Measurements from ENCODE around the gene MS4A1. TPM values are rescaled to one million over a fixed set of nuclear protein-coding genes. Genes with fewer than 3 reads are reported as not detected.
"Not testable (repeated sequence)": the region's sequence is repeated elsewhere in the genome, so short reads cannot be mapped to it uniquely, and the experiment has no call there.

The MS4A1 gene
- total RNA-seq: not detected
- long read RNA-seq: 0 reads

DNA sequence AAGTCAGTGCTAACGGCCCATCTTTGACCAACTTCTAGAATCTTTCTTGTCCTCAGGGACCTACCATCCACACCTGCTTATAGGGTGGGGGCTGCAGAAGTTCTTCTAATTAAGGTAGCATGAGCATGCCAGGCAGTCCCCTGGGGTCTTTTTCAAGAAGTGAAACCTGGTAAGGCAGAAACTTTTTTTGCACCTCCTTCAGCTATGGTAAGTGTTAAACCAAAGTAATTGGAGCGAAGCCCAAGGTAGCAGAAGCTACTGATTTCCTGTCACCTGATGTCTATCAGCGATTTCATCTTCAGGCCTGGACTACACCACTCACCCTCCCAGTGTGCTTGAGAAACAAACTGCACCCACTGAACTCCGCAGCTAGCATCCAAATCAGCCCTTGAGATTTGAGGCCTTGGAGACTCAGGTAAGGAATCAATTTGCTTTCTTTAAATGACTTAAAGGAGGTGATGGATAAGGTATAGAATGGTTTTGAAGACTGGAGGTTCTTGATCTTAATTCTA is at the start of gene MS4A1:
TSS of gene MS4A1 (plus strand) at position 317 of the 512 bp plus-strand sequence. CDS start 6,528 bp downstream, outside the sequence.
- intact Hi-C loops (cut with micrococcal nuclease): no loop called here
- DNase-seq (no peak), ATAC-seq (no peak)

DNA sequence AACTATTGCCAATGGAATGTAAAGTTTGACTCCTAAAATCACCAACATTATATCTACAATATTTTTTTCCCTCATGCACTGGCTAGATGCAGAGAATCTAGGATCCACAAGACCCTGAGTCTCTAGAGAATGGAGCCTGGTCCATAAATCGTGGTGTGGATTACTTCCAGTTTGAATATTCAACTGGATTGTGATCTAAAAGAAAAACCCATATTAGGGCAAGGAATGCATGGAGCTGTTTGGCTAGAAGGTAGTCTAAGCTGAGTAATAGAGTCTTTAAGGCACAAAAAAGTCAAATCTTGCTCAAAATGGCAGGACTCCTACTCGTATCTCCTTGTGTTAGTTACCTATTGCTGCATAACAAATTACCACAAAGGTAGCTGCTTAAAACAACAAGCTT is 35.6 kb upstream of the MS4A1 start:
- intact Hi-C loops (cut with micrococcal nuclease): no loop called here
- ATAC-seq (no peak), DNase-seq (no peak)

DNA sequence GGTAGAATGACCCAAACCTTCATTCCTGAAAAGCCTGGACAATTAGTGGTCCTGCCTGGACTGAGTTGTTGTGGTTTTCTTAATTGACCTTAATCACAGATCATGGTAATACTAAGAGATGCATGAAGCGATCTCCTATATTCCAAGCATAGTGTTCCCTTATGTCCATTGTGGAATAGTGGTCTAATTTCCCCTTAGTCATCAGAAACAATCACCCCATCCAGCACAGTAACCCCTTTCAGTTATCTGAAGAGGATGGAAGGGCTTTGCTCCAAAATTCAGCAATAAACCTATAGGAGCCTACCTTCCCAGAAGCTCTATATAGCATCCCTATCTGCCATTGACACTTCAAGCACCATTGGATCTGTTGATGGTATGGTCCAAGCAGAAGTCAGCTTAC is 33.0 kb upstream of the MS4A1 start:
- ATAC-seq: no peak
- no peak for DNase-seq
- intact Hi-C loops (cut with micrococcal nuclease): no loop called here

DNA sequence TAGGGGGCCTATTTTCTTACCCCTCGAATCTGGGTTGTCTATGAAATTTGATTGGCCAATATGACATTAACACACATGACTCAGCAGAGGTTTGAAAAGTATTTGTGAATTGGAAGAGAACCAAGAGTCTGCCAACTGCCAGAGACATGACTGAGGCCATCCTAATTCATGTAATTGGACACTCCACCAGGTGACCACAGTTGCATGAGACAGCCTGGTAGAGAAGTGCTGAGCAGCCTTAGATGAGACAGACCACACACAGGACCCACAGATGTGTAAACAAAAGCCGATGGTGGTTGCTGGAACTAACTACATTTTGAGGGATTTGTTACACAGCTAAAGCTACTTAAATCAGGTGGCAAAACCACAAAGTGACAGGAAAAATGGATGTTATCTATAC is 27.1 kb upstream of the MS4A1 start:
- intact Hi-C loops (cut with micrococcal nuclease): no loop called here
- no peak for DNase-seq
- ATAC-seq: no peak

DNA sequence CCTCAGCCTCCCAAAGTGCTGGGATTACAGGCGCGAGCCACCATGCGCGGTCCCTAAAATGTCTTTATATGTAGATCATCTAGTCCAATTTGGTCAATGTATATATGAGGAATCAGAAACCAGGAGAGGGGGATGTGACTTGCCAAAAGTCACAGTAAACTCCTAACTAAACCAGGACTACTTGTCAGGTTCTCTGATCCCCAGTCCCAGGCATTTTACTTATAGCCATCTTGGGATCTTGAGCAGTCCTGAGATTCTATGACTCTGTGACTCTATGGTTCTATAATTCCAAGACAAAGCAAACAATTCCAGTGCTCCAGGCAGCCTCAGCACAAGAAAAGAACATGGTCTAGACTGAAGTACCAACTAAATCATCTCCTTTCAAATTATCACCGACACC is 26.4 kb upstream of the MS4A1 start, which contains the start of gene MS4A5:
TSS of gene MS4A5 (plus strand) at position 301 of the 400 bp plus-strand sequence. CDS start 103 bp downstream, outside the sequence.
- intact Hi-C loops (cut with micrococcal nuclease): no loop called here
- DNase-seq (no peak), ATAC-seq (no peak)

DNA sequence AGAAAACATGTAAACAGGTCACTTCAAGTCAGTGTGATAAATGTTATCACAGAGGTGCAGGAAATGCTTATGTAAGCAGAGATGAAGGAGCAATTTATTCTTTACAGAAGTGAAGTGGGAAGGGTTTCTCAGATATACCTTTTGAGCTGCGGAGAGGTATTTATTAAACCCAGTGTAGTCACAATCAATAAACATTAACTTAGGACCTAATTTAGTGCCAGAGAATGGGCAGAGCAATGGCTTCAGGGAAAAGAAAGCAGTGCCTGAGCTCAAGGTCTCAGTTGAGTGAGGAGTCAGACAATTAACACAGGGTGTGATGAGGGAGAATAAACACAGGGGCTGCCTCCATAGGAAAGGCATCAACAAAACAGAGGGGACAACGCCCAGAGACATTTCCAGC is 24.4 kb upstream of the MS4A1 start:
- no peak for DNase-seq
- ATAC-seq: no peak
- intact Hi-C loops (cut with micrococcal nuclease): no loop called here

DNA sequence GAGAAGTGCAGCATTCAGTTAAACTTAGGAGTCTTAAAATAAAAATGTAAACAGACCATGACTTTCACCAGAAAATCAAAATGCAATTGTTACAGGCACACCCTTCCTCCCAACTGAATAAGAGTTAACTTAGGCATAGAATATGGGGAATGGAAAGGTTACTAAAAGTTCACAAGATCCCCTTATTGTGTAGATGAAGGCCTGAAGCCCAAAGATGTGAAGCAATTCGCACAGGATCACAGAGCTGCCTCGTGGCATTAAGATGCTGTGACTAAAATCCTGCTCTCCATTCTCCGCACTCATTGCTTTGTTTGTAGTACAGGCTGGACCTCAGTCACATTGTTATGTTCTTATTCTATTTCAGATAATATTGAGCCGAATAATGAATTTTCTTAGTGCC is 22.2 kb upstream of the MS4A1 start:
- intact Hi-C loops (cut with micrococcal nuclease): no loop called here
- no peak for DNase-seq
- ATAC-seq: no peak

DNA sequence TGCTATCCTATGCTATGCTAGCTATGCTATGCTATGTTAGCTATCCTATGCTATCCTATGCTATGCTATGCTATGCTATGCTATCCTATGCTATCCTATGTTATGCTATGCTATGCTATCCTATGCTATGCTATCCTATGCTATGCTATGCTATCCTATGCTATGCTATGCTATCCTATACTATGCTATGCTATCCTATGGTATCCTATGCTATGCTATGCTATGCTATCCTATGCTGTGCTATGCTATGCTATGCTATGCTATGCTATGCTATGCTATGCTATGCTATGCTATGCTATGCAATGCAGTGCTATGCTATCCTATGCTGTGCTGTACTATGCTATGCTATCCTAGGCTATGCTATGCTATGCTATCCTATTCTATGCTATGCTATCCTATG is 8.6 kb upstream of the MS4A1 start:
- intact Hi-C loops (cut with micrococcal nuclease): no loop called here
- DNase-seq: no peak
- ATAC-seq: no peak

DNA sequence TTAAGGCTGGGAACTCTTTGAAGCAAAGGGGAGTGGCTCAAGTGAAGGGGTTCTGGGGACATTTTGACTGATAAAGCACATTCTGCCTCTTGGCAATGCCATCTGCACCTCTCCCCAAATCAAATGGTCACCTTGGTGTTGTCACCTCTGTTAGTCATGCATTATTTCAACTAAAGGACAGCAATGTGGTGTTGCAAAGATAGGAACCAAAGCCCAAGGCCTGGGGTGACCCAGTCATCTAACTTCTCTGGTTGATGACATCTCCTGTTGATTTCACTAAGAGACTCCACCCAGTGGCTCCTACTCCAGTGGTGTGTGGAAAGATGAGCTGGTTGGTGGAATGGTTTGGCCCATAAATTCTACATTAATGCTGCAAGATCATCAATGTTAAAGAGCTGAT is 7.8 kb upstream of the MS4A1 start:
- DNase-seq (no peak), ATAC-seq (no peak)
- intact Hi-C loops (cut with micrococcal nuclease): no loop called here

DNA sequence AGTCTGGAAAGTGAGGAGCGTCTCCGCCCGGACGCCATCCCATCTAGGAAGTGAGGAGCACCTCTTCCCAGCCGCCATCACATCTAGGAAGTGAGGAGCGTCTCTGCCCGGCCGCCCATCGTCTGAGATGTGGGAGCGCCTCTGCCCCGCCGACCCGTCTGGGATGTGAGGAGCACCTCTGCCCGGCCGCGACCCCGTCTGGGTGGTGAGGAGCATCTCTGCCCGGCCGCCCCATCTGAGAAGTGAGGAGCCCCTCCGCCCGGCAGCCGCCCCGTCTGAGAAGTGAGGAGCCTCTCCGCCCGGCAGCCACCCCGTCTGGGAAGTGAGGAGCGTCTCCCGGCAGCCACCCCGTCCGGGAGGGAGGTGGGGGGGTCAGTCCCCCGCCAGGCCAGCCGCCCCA is 4.5 kb upstream of the MS4A1 start:
- intact Hi-C loops (cut with micrococcal nuclease); DNase-seq; ATAC-seq: not testable (repeated sequence)

DNA sequence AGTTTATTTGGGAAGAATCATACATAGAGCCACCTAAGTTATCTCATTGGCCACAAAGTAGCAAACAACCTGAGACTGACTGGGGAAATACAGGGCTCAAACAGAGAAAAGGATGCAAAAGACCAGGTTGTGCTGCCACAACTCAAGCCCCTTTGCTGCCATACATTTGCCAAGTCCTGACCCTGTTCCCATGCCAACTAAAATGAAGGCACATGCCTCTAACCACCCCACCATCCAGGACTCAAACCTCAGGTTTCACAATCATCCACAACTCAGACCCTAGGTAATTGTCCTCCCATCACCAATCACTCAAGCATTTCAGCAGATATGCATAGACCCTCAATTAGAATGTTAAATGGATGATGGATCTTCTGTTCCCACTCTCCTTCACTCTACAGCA is 1.4 kb upstream of the MS4A1 start:
- DNase-seq (no peak), ATAC-seq (no peak)
- intact Hi-C loops (cut with micrococcal nuclease): no loop called here

DNA sequence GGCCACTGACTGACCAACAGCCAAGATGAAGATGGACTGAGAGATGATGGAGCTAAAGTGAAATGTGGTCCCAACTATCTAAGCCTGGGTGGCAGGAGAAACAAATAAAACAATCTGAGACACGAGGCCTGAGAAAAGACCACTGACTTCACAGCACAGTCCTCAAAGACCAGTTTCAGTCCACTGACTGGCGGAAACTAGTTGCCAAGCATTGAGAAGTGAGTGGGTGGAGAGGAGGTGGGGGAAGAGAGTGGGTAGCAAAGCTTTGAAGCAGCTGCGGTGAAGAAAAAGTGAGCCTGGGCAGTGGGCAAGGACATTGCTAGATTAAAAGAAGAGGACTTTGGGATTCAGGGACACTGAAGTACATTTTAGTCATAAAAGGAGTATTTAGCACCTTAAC is 1.9 kb downstream of the MS4A1 start:
- intact Hi-C loops (cut with micrococcal nuclease): no loop called here
- no peak for ATAC-seq
- no peak for DNase-seq

DNA sequence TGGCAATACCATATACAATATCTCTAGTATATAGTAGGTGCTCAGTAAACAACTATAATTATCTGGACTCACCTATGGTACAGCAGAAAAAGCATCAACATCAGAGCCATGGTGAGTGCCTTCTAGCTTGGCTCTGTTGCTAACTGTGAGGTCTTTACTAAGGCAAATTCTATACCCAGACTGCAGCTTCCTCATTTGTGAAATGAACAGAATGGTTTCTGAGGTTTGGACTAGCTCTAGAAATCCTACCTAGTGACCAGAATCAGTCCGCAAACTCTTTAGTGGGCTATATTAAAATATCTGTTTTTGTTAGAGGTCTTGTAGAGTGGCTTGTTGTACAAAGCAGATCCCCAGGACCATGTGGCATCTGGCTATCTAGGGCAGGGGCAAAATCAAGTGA is 3.7 kb downstream of the MS4A1 start:
- ATAC-seq: no peak
- intact Hi-C loops (cut with micrococcal nuclease): no loop called here
- no peak for DNase-seq

DNA sequence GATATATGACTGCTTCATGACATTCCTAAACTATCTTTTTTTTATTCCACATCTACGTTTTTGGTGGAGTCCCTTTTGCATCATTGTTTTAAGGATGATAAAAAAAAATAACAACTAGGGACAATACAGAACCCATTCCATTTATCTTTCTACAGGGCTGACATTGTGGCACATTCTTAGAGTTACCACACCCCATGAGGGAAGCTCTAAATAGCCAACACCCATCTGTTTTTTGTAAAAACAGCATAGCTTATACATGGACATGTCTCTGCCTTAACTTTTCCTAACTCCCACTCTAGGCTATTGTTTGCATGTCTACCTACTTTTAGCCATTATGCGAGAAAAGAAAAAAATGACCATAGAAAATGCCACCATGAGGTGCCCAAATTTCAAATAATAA is 13.2 kb downstream of the MS4A1 start:
- intact Hi-C loops (cut with micrococcal nuclease): no loop called here
- DNase-seq (no peak), ATAC-seq (no peak)

DNA sequence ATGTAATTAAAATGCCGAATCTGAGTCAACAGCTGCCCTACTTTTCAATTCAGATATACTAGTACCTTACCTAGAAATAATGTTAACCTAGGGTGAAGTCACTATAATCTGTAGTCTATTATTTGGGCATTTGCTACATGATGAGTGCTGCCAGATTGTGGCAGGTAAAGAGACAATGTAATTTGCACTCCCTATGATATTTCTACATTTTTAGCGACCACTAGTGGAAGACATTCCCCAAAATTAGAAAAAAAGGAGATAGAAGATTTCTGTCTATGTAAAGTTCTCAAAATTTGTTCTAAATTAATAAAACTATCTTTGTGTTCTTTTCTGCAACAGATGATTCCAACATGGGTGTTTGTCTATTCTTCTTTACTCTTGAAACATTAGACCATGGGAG is 14.1 kb downstream of the MS4A1 start:
- intact Hi-C loops (cut with micrococcal nuclease): no loop called here
- DNase-seq (no peak), ATAC-seq (no peak)

DNA sequence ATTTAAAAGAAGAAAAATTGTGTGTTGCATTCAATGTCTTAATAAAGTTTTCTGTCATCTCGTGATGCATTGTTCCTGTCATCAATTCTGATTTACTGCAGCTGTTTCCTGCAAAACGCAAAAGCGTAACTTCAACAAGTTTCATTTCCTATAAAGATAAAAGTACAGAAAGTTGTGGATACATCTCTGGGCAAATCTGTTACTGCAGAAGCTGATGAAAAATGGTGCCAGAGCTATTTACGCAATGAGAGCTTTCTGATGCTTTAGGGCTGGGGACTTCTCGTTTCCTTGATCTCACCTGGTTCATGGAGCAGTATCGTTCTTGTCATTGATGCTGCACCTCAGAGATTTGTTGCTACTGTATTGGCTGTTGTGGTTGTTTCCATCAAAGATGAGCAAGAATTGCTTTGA is 21.4 kb downstream of the MS4A1 start:
- intact Hi-C loops (cut with micrococcal nuclease): no loop called here
- DNase-seq: no peak
- peak; percentile 40 for ATAC-seq

DNA sequence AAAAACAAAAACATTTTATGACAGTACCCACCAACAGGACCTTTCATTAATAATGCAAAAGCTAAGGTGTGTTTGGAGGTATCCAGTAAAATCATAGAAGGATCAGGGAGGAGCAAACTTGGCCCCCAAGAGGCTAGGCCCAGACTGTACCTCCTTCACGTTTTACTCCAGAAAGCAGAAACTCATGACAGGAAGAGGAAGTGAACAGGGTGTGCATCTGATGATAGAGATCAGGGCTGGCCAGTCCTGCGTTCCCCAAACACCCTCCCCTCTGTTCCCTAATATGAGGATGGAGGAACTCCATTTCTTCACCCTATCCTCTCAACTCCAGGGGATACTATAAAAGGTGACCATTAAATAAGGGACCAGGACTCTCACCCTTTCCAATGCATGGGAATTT is 26.7 kb downstream of the MS4A1 start:
- intact Hi-C loops (cut with micrococcal nuclease): no loop called here

DNA sequence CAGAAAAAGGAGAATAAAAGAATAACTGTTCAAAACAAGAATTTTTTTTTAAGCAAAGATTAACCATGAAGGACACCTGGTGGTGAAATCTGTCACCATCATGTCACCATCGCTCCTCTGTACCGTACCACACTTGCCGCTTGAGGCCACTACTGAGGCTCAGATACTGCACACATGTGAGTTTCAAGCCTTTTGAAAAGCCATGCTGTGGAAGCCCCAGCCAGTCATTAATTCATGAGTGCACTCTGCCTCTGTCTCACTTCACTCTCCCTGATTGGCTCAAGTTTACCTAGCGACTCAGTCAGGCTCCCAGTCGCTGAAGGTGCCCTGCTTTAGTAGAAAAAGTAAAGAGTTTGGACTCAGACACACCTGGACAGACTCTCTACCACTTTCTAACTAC is 30.3 kb downstream of the MS4A1 start:
- intact Hi-C loops (cut with micrococcal nuclease): no loop called here
- ATAC-seq (peak; percentile 20), DNase-seq (no peak)

More for the DNA sequence above, 26.7 kb downstream of the MS4A1 start:
- DNase-seq (peak; percentile 25), ATAC-seq (peak; percentile 53)

DNA sequence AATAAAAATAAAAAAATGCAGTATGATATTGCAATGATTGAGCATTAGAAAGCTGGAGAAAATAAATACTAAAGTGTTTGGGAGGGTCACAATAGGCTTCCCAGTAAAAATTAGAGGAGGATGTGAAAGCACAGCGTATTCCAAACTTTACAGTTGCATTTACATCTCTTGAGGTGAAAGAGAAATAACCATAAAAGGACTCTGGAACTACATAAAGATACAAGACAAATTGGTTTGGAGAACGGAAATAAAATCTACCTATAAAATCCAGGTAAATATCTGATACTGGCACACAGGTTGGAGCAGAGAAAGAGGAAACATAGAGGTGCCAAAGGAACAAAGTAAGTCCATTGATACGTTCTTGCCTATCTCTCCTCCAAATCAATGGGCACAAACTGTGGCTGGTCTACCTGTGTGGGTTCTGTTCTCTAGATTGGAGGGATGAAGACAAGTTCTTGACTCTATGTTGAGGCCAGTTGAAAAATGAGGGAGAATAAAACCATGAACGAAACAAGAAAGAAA is 36.9 kb downstream of the MS4A1 start, which contains the start of gene MS4A12:
TSS of gene MS4A12 (plus strand) at position 291 of the 522 bp plus-strand sequence. CDS start 4,541 bp downstream, outside the sequence.
- no peak for DNase-seq
- intact Hi-C loops (cut with micrococcal nuclease): loop anchor here (10.0 kb wide), 1 partner anchor 1052 kb away; no protein-coding TSS in a partner anchor
- ATAC-seq: no peak

DNA sequence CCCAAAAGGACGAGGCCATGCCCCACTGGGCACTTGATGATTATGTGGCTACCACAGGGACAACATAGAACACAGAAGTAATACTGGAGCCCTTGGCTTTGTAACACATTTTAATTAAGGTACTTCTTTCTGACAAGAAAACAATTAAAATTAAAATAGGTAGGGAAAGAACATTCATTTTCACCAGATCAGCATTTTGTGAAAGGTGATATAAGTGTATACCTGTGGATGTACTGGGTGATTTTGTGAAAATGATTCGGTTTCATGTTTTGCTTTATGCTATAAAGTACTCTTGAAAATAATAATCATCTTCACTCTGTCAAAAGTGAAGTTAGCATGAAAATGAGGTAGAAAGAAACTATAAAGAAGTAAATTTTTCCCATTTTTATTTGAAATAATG is 37.8 kb downstream of the MS4A1 start:
- DNase-seq (no peak), ATAC-seq (no peak)
- intact Hi-C loops (cut with micrococcal nuclease): loop anchor here (10.0 kb wide), 1 partner anchor 1051 kb away; no protein-coding TSS in a partner anchor

DNA sequence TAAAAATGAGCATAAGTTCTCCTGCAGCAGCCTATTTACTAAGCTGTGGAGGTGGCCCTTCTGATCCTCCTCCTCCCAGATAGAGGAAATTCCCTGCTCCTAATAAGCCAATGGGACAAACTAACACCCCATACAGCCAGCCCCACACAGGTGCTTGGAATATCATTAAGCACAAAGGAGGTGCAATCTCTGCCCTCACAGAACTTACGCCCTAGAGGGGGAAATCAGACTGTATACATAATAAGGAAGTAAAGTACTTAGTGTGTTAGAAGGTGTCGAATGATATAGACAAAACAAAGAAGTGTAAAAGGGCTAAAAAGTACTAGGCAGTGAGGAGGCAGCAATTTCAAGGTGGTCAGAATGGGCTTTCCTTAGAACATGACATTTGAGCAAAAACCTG is 42.8 kb downstream of the MS4A1 start:
- intact Hi-C loops (cut with micrococcal nuclease): loop anchor here (10.0 kb wide), 1 partner anchor 1046 kb away; no protein-coding TSS in a partner anchor
- no peak for ATAC-seq
- DNase-seq: no peak

Data from left ventricle myocardium superior (tissue), 1 donor.